Karpas-422 (cell line): ENCODE measurements around the gene RALGAPA2. TPM values are rescaled to one million over a fixed set of nuclear protein-coding genes. Genes with fewer than 3 reads are reported as not detected.

Source experiments
- DNase-seq: peaks from one replicate; pipeline ENCODE4 v3.0.0-alpha.2; 2015
- H2AFZ ChIP-seq: fragments of 200-600 bp; sonication (generic); 2 replicates; pipeline ENCODE4 v1.6.1; 2014; ENCODE audit warnings: antibody characterized with exemption, low read length, mixed read lengths
- H3K27ac ChIP-seq: fragments of 200-600 bp; sonication (generic); 2 replicates; pipeline ENCODE4 v1.5.1; 2014; ENCODE audit warnings: mild to moderate bottlenecking, low read length, moderate library complexity
- H3K27me3 ChIP-seq: fragments of 200-600 bp; sonication (generic); 2 replicates; pipeline ENCODE4 v1.6.1; 2014; ENCODE audit warnings: low read length, mixed read lengths
- H3K36me3 ChIP-seq: fragments of 200-600 bp; sonication (generic); 2 replicates; pipeline ENCODE4 v1.6.1; 2014; ENCODE audit warnings: low read length, mixed read lengths; ENCODE audit not compliant: insufficient read depth
- H3K4me1 ChIP-seq: fragments of 200-600 bp; sonication (generic); 2 replicates; pipeline ENCODE4 v1.6.1; 2014; ENCODE audit warnings: mild to moderate bottlenecking, low read length, mixed read lengths
- H3K4me2 ChIP-seq: fragments of 200-600 bp; sonication (generic); 2 replicates; pipeline ENCODE4 v1.6.1; 2014; ENCODE audit warnings: low read length, low read depth, mild to moderate bottlenecking; ENCODE audit not compliant: poor library complexity, severe bottlenecking
- H3K4me3 ChIP-seq: fragments of 200-600 bp; sonication (generic); 2 replicates; pipeline ENCODE4 v1.5.1; 2014; ENCODE audit warnings: mild to moderate bottlenecking, antibody characterized with exemption, low read length, mixed read lengths
- H3K79me2 ChIP-seq: fragments of 200-600 bp; sonication (generic); 2 replicates; pipeline ENCODE4 v1.6.1; 2014; ENCODE audit warnings: mild to moderate bottlenecking, low read length, mixed read lengths
- H3K9ac ChIP-seq: fragments of 200-600 bp; sonication (generic); 2 replicates; pipeline ENCODE4 v1.6.0; 2014; ENCODE audit warnings: low read length
- H3K9me2 ChIP-seq: fragments of 200-600 bp; sonication (generic), shearing (Covaris generic); replicated peaks from 2 replicates; pipeline ENCODE4 v1.6.0; 2014; ENCODE audit warnings: mild to moderate bottlenecking, low read length, moderate library complexity; ENCODE audit not compliant: insufficient read depth
- H3K9me3 ChIP-seq: fragments of 300-700, 200-600 bp; sonication (generic); 2 replicates; pipeline ENCODE4 v1.6.1; 2014; ENCODE audit warnings: low read length, mixed read lengths
- H4K20me1 ChIP-seq: fragments of 200-600 bp; sonication (generic); 2 replicates; pipeline ENCODE4 v1.6.1; 2014; ENCODE audit warnings: mild to moderate bottlenecking, antibody characterized with exemption, low read length, low read depth; ENCODE audit not compliant: insufficient read depth
- total RNA-seq: library from RNA; depleted of rRNA; stranded (reverse); fragments of >200 nt; shearing (Covaris generic); gene quantifications from 2 replicates; pipeline ENCODE4 v1.2.3, GENCODE V29; 2014; ENCODE audit warnings: low replicate concordance

The RALGAPA2 gene
- total RNA-seq, 1 experiment from 2014 or later = 6.3 TPM

- Histone ChIP-seq H3K4me1 (no peaks in the 10 kb centered on the region), H3K4me3 (no peak overlapping the region), H3K4me2 (no peak overlapping the region), H3K27ac (no peak overlapping the region), H3K27me3 (no peaks in the 10 kb centered on the region), H3K36me3 (no peaks in the 10 kb centered on the region), H3K79me2 (no peaks in the 10 kb centered on the region), H3K9ac (no peak overlapping the region), H3K9me2 (no peaks in the 10 kb centered on the region), H2AFZ (no peak overlapping the region), H3K9me3 (no peaks in the 10 kb centered on the region), H4K20me1 (no peaks in the 10 kb centered on the region)
- DNase-seq = no peak
These were observed 286.4 kb downstream of the RALGAPA2 start for GRCh38 chr20:20425823-20426654.

GRCh38 chr20:20423117-20423516 lies 289.3 kb downstream of the RALGAPA2 start:
- Histone ChIP-seq H3K9me3 (no peaks in the 10 kb centered on the region), H3K9me2 (no peaks in the 10 kb centered on the region), H3K4me1 (no peaks in the 10 kb centered on the region), H3K27me3 (no peaks in the 10 kb centered on the region), H3K27ac (no peak overlapping the region), H3K9ac (no peak overlapping the region), H4K20me1 (no peaks in the 10 kb centered on the region), H3K36me3 (no peaks in the 10 kb centered on the region), H3K4me3 (no peak overlapping the region), H3K4me2 (no peak overlapping the region), H3K79me2 (no peaks in the 10 kb centered on the region), H2AFZ (no peak overlapping the region)
- DNase-seq = no peak

GRCh38 chr20:20417876-20418676 lies 294.4 kb downstream of the RALGAPA2 start:
- Histone ChIP-seq H3K4me2 (no peak overlapping the region), H3K9me3 (no peaks in the 10 kb centered on the region), H3K4me3 (no peak overlapping the region), H3K9ac (no peak overlapping the region), H3K79me2 (no peaks in the 10 kb centered on the region), H3K4me1 (no peaks in the 10 kb centered on the region), H4K20me1 (no peaks in the 10 kb centered on the region; the same call in 1 of the 2 replicates), H3K27ac (no peak overlapping the region), H3K27me3 (no peaks in the 10 kb centered on the region), H2AFZ (no peak overlapping the region), H3K36me3 (no peaks in the 10 kb centered on the region), H3K9me2 (no peaks in the 10 kb centered on the region)
- DNase-seq = no peak

GRCh38 chr20:20415321-20415720 lies 297.1 kb downstream of the RALGAPA2 start:
- no peaks in the 10 kb centered on the region for H3K9me2 ChIP-seq
- no peak overlapping the region for H3K4me2 ChIP-seq
- H4K20me1 ChIP-seq = no peaks in the 10 kb centered on the region; the same call in 1 of the 2 replicates
- no peaks in the 10 kb centered on the region for H3K27me3 ChIP-seq
- H3K27ac ChIP-seq = no peak overlapping the region
- no peaks in the 10 kb centered on the region for H3K4me1 ChIP-seq
- no peaks in the 10 kb centered on the region for H3K9me3 ChIP-seq
- no peak overlapping the region for H2AFZ ChIP-seq
- no peak for DNase-seq
- H3K36me3 ChIP-seq = no peaks in the 10 kb centered on the region
- H3K9ac ChIP-seq = no peak overlapping the region
- H3K79me2 ChIP-seq = no peaks in the 10 kb centered on the region
- H3K4me3 ChIP-seq = no peak overlapping the region

GRCh38 chr20:20414640-20415220 lies 297.7 kb downstream of the RALGAPA2 start:
- no peaks in the 10 kb centered on the region for H3K9me3 ChIP-seq
- no peaks in the 10 kb centered on the region for H3K9me2 ChIP-seq
- no peaks in the 10 kb centered on the region; the same call in 1 of the 2 replicates for H4K20me1 ChIP-seq
- no peak overlapping the region for H3K4me2 ChIP-seq
- no peaks in the 10 kb centered on the region for H3K27me3 ChIP-seq
- no peak overlapping the region for H3K4me3 ChIP-seq
- DNase-seq = no peak
- H3K36me3 ChIP-seq = no peaks in the 10 kb centered on the region
- H3K79me2 ChIP-seq = no peaks in the 10 kb centered on the region
- H2AFZ ChIP-seq = no peak overlapping the region
- H3K4me1 ChIP-seq = no peaks in the 10 kb centered on the region
- H3K27ac ChIP-seq = no peak overlapping the region
- H3K9ac ChIP-seq = no peak overlapping the region

- Histone ChIP-seq H3K9me2 (no peaks in the 10 kb centered on the region), H3K9ac (no peak overlapping the region), H3K36me3 (no peaks in the 10 kb centered on the region), H3K27ac (no peak overlapping the region), H3K4me1 (no peaks in the 10 kb centered on the region), H3K79me2 (no peaks in the 10 kb centered on the region), H3K9me3 (no peaks in the 10 kb centered on the region), H2AFZ (no peak overlapping the region), H4K20me1 (no peaks in the 10 kb centered on the region; the same call in 1 of the 2 replicates), H3K27me3 (no peaks in the 10 kb centered on the region), H3K4me3 (no peak overlapping the region), H3K4me2 (no peak overlapping the region)
- no peak for DNase-seq
These were observed 298.6 kb downstream of the RALGAPA2 start for GRCh38 chr20:20413810-20414281.

GRCh38 chr20:20412750-20413149 lies 299.7 kb downstream of the RALGAPA2 start:
- H4K20me1 ChIP-seq = no peaks in the 10 kb centered on the region; the same call in 1 of the 2 replicates
- DNase-seq = no peak
- no peaks in the 10 kb centered on the region for H3K9me2 ChIP-seq
- no peak overlapping the region for H3K27ac ChIP-seq
- no peak overlapping the region for H3K4me2 ChIP-seq
- no peaks in the 10 kb centered on the region for H3K79me2 ChIP-seq
- H3K4me3 ChIP-seq = no peak overlapping the region
- H3K9ac ChIP-seq = no peak overlapping the region
- H2AFZ ChIP-seq = no peak overlapping the region
- H3K36me3 ChIP-seq = no peaks in the 10 kb centered on the region
- no peaks in the 10 kb centered on the region for H3K27me3 ChIP-seq
- H3K4me1 ChIP-seq = no peaks in the 10 kb centered on the region
- H3K9me3 ChIP-seq = no peaks in the 10 kb centered on the region

GRCh38 chr20:20411836-20412235 lies 300.6 kb downstream of the RALGAPA2 start:
- no peak for DNase-seq
- Histone ChIP-seq H3K27me3 (no peaks in the 10 kb centered on the region), H3K27ac (no peak overlapping the region), H3K9me2 (no peaks in the 10 kb centered on the region), H2AFZ (no peak overlapping the region), H3K4me2 (no peak overlapping the region), H3K4me3 (no peak overlapping the region), H3K79me2 (no peaks in the 10 kb centered on the region), H3K9me3 (no peaks in the 10 kb centered on the region), H3K9ac (no peak overlapping the region), H4K20me1 (no peaks in the 10 kb centered on the region; the same call in 1 of the 2 replicates), H3K36me3 (no peaks in the 10 kb centered on the region), H3K4me1 (no peaks in the 10 kb centered on the region)
